Loucy (cell line): ENCODE results near the gene MYOZ1.

Experiments used
- H2AFZ ChIP-seq: fragments of 200-600 bp; sonication (generic); 2 replicates; pipeline ENCODE4 v1.6.0; 2016; ENCODE audit warnings: antibody characterized with exemption, mild to moderate bottlenecking, low read length, moderate library complexity
- H3F3A ChIP-seq: fragments of 200-600 bp; 2 replicates; pipeline ENCODE4 v1.6.0; 2016; ENCODE audit warnings: antibody characterized with exemption, low read depth, mild to moderate bottlenecking
- H3K27me3 ChIP-seq: fragments of 200-600 bp; sonication (generic); 2 replicates; pipeline ENCODE4 v1.6.1; 2014; ENCODE audit warnings: low read length, mild to moderate bottlenecking; ENCODE audit not compliant: insufficient read depth, poor library complexity, severe bottlenecking
- H3K36me3 ChIP-seq: fragments of 200-600 bp; sonication (generic); 2 replicates; pipeline ENCODE4 v1.6.1; 2016; ENCODE audit warnings: low read length; ENCODE audit not compliant: insufficient read depth
- H3K4me1 ChIP-seq: fragments of 200-600 bp; sonication (generic); 2 replicates; pipeline ENCODE4 v1.5.1; 2014; ENCODE audit warnings: low read length, mild to moderate bottlenecking; ENCODE audit not compliant: insufficient read depth, poor library complexity, severe bottlenecking
- H3K4me2 ChIP-seq: fragments of 200-600 bp; sonication (generic); 2 replicates; pipeline ENCODE4 v1.6.0; 2014; ENCODE audit warnings: antibody characterized with exemption, low read length, low read depth, mild to moderate bottlenecking; ENCODE audit not compliant: poor library complexity, severe bottlenecking
- H3K4me3 ChIP-seq: fragments of 200-600 bp; sonication (generic); 2 replicates; pipeline ENCODE4 v1.5.1; 2014; ENCODE audit warnings: low read length, mild to moderate bottlenecking, mixed read lengths; ENCODE audit not compliant: poor library complexity, severe bottlenecking
- H3K79me2 ChIP-seq: fragments of 200-600 bp; sonication (generic); 2 replicates; pipeline ENCODE4 v1.6.1; 2014; ENCODE audit warnings: low read length; ENCODE audit not compliant: insufficient read depth
- H3K9ac ChIP-seq: fragments of 200-600 bp; sonication (generic); 2 replicates; pipeline ENCODE4 v1.6.0; 2014; ENCODE audit warnings: mild to moderate bottlenecking, low read depth, low read length, moderate library complexity; ENCODE audit not compliant: poor library complexity, severe bottlenecking
- H3K9me2 ChIP-seq: fragments of 200-600 bp; sonication (generic); replicated peaks from 2 replicates; pipeline ENCODE4 v1.6.1; 2016; ENCODE audit warnings: low read depth, low read length, mixed read lengths
- H3K9me3 ChIP-seq: fragments of 200-600 bp; sonication (generic); 2 replicates; pipeline ENCODE4 v1.6.1; 2014; ENCODE audit warnings: mild to moderate bottlenecking, antibody characterized with exemption, low read length, low read depth; ENCODE audit not compliant: insufficient read depth
- H4K20me1 ChIP-seq: fragments of 200-600 bp; sonication (generic); 2 replicates; pipeline ENCODE4 v1.6.0; 2014; ENCODE audit warnings: antibody characterized with exemption, low read length, mild to moderate bottlenecking; ENCODE audit not compliant: insufficient read depth, poor library complexity, severe bottlenecking
- CTCF ChIP-seq: fragments of 200-600 bp; sonication (generic); conservative IDR thresholded peaks from 2 replicates; pipeline ENCODE4 v1.5.1; 2014; ENCODE audit warnings: mild to moderate bottlenecking, antibody characterized with exemption, low read length
- EZH2phosphoT487 ChIP-seq: fragments of 200-600 bp; IDR thresholded peaks from 2 replicates; pipeline ENCODE4 v1.6.1; 2018; ENCODE audit warnings: antibody characterized with exemption, mild to moderate bottlenecking, moderate library complexity, borderline replicate concordance

The MYOZ1 gene

GRCh38 chr10:73644015-73644743, 2.9 kb upstream of the MYOZ1 start:
- Histone ChIP-seq H4K20me1 (no peaks in the 10 kb centered on the region), H3K4me2 (peak overlapping the region; percentile 14), H3K9me3 (no peaks in the 10 kb centered on the region), H3K36me3 (no peaks in the 10 kb centered on the region), H3K27me3 (no peaks in the 10 kb centered on the region), H3K4me3 (no peak overlapping the region), H3K9ac (no peak overlapping the region), H3K9me2 (no peaks in the 10 kb centered on the region), H3K4me1 (peaks cover 7% of the 10 kb centered on the region), H3K79me2 (no peaks in the 10 kb centered on the region; the same call in 1 of the 2 replicates), H2AFZ (peak overlapping the region; percentile 52), H3F3A (no peaks in the 10 kb centered on the region)
- TF ChIP-seq EZH2phosphoT487 (no peak), CTCF (peak; percentile 96)

GRCh38 chr10:73643362-73643761, 2.1 kb upstream of the MYOZ1 start:
- Histone ChIP-seq H3K9me3 (no peaks in the 10 kb centered on the region), H3K79me2 (no peaks in the 10 kb centered on the region; the same call in 1 of the 2 replicates), H3K36me3 (no peaks in the 10 kb centered on the region), H3K9ac (no peak overlapping the region), H3K9me2 (no peaks in the 10 kb centered on the region), H3K27me3 (no peaks in the 10 kb centered on the region), H3K4me3 (no peak overlapping the region), H4K20me1 (no peaks in the 10 kb centered on the region), H3F3A (no peaks in the 10 kb centered on the region), H2AFZ (no peak overlapping the region), H3K4me2 (no peak overlapping the region), H3K4me1 (peaks cover 7% of the 10 kb centered on the region)
- no peak for TF ChIP-seq CTCF
- TF ChIP-seq EZH2phosphoT487: no peak

- H3K4me2 ChIP-seq: no peak overlapping the region
- H3K36me3 ChIP-seq: no peaks in the 10 kb centered on the region
Measured at GRCh38 chr10:73639286-73639685, 2.0 kb downstream of the MYOZ1 start.

GRCh38 chr10:73635781-73636180, 5.5 kb downstream of the MYOZ1 start:
- TF ChIP-seq EZH2phosphoT487: no peak
- no peak for TF ChIP-seq CTCF
- Histone ChIP-seq H3K4me1 (no peaks in the 10 kb centered on the region), H3K4me3 (no peak overlapping the region), H4K20me1 (no peaks in the 10 kb centered on the region), H3K9me2 (no peaks in the 10 kb centered on the region), H3K4me2 (no peak overlapping the region), H3K36me3 (no peaks in the 10 kb centered on the region), H3K27me3 (no peaks in the 10 kb centered on the region), H3K9me3 (no peaks in the 10 kb centered on the region), H3F3A (no peaks in the 10 kb centered on the region), H3K79me2 (no peaks in the 10 kb centered on the region), H3K9ac (no peak overlapping the region), H2AFZ (peak overlapping the region; percentile 60; the same call in 1 of the 2 replicates)

More at GRCh38 chr10:73639286-73639685, 2.0 kb downstream of the MYOZ1 start:
- no peak overlapping the region; the same call in 1 of the 2 replicates for H2AFZ ChIP-seq
- no peak overlapping the region for H3K9ac ChIP-seq
- H4K20me1 ChIP-seq: no peaks in the 10 kb centered on the region
- H3K9me2 ChIP-seq: no peaks in the 10 kb centered on the region
- H3K9me3 ChIP-seq: no peaks in the 10 kb centered on the region
- H3K27me3 ChIP-seq: no peaks in the 10 kb centered on the region
- no peaks in the 10 kb centered on the region for H3K79me2 ChIP-seq
- no peak overlapping the region for H3K4me3 ChIP-seq
- H3F3A ChIP-seq: no peaks in the 10 kb centered on the region
- TF ChIP-seq EZH2phosphoT487: no peak
- no peaks in the 10 kb centered on the region for H3K4me1 ChIP-seq
